ENCODE results near the gene KLC1.

The KLC1 gene

GRCh38 chr14:103624860-103625259 lies 4.2 kb upstream of the KLC1 start:
- TF ChIP-seq, protein P1, sequence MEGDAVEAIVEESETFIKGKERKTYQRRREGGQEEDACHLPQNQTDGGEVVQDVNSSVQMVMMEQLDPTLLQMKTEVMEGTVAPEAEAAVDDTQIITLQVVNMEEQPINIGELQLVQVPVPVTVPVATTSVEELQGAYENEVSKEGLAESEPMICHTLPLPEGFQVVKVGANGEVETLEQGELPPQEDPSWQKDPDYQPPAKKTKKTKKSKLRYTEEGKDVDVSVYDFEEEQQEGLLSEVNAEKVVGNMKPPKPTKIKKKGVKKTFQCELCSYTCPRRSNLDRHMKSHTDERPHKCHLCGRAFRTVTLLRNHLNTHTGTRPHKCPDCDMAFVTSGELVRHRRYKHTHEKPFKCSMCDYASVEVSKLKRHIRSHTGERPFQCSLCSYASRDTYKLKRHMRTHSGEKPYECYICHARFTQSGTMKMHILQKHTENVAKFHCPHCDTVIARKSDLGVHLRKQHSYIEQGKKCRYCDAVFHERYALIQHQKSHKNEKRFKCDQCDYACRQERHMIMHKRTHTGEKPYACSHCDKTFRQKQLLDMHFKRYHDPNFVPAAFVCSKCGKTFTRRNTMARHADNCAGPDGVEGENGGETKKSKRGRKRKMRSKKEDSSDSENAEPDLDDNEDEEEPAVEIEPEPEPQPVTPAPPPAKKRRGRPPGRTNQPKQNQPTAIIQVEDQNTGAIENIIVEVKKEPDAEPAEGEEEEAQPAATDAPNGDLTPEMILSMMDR (IDR thresholded peaks at IDR 0.05; ENCODE audit: low read depth, low read length) = no peak
- peak; percentile 58 to 76 for DNase-seq (ENCODE audit: low read depth in 2 of 2)
- H3K4me3 ChIP-seq (replicated peaks in 1 of 2; ENCODE audit: low read depth in 2 of 2, low read length in 2 of 2) = no peak overlapping the region

DNA sequence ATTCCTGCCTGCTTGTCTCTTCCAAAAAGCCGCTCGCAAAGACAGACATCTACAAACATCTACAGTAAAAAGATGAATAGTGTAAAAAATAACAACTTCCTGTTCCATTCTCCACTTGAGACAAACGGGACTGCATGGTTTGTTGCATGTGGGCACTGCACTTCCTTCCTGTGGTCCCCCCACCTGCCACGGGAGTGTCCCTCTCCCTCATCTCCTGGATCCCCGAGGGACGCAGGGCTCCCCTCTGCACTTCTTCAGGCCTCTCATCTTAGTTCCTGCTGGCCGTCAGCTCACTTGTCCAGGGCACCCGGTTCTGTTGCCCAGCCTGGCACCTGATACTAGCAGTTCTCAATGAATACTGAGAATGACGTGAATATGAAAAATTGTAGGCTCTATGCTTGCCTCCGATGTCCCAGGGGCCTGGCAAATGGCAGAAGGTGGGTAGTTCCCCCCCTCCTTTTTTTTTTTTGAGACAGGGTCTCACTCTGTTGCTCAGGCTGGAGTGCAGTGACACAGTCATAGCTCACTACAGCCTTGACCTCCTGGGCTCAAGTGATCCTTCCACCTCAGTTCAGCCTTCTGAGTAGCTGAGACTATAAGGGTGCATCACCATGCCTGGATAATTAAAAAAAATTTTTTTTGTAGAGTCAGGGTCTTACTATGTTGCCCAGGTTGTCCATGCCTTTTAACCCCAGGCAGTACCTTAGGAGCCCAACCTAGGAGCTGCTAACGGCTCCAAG lies 3.5 kb upstream of the KLC1 start:
- no peak overlapping the region for H3K4me3 ChIP-seq (replicated peaks in 1 of 2; ENCODE audit: low read depth in 2 of 2, low read length in 2 of 2)
- TF ChIP-seq, protein P1 (IDR thresholded peaks at IDR 0.05; ENCODE audit: low read depth, low read length) = no peak
- DNase-seq (ENCODE audit: low read depth in 2 of 2) = no peak

GRCh38 chr14:103626146-103626850 lies 2.7 kb upstream of the KLC1 start:
- no peak overlapping the region for H3K4me3 ChIP-seq (replicated peaks in 1 of 2; ENCODE audit: low read depth in 2 of 2, low read length in 2 of 2)
- TF ChIP-seq, protein P1 (IDR thresholded peaks at IDR 0.05; ENCODE audit: low read depth, low read length) = no peak
- DNase-seq (ENCODE audit: low read depth in 2 of 2) = no peak

- TF ChIP-seq, protein P1 (IDR thresholded peaks at IDR 0.05; ENCODE audit: low read depth, low read length) = no peak
- DNase-seq (ENCODE audit: low read depth in 2 of 2) = no peak
- no peak overlapping the region for H3K4me3 ChIP-seq (replicated peaks in 1 of 2; ENCODE audit: low read depth in 2 of 2, low read length in 2 of 2)
Observed at GRCh38 chr14:103627073-103628025, 1.7 kb upstream of the KLC1 start.

- peak; percentile 75 to 87 for DNase-seq (ENCODE audit: low read depth in 2 of 2)
- TF ChIP-seq, protein P1 (IDR thresholded peaks at IDR 0.05; ENCODE audit: low read depth, low read length) = no peak
- H3K4me3 ChIP-seq (replicated peaks in 1 of 2; ENCODE audit: low read depth in 2 of 2, low read length in 2 of 2) = peak overlapping the region; percentile 80 to 84
Observed at GRCh38 chr14:103628221-103628683, 759 bp upstream of the KLC1 start.

DNA sequence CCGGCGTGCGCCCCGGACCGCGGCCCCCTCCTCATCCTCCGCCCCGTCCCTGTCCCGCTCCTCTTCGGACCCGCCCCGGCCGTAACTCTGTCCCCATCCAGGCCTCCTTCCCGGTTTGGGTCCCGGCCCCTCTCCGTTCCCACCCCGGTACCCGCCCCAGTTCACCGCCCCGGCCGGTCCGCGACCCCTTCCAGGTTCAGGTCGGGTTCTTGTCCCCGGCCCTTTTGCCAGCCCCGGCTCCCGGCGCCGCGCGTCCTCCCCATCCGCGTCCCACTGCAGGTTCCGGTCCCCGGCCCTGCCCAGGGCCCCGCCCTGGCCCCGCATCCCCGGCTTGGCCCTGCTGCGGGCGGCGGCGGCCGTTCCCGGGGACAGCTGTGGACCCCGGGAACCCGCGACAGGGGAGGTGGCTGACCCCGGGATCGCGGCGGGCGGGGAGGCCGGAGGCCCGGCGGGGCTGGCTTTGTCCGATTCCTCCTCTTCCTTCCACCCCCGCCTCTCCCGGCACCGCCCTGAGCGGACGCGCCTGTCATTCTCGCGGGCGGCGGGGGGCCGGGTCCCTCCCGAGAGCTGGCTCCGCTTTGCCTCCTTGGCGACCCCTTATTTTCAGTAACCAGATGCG lies 601 bp downstream of the KLC1 start:
- DNase-seq (ENCODE audit: low read depth in 2 of 2) = peak; percentile 15 to 20
- TF ChIP-seq, protein P1 (IDR thresholded peaks at IDR 0.05; ENCODE audit: low read depth, low read length) = no peak
- peak overlapping the region; percentile 80 to 84 for H3K4me3 ChIP-seq (replicated peaks in 1 of 2; ENCODE audit: low read depth in 2 of 2, low read length in 2 of 2)

All from cardiac fibroblast (primary cell).